SK-N-SH (cell line): ENCODE data around the gene ZSCAN2. TPM values are rescaled to one million over a fixed set of nuclear protein-coding genes. Genes with fewer than 3 reads are reported as not detected.

ENCODE experiments used
- CTCF ChIA-PET: fragments of 300-600, 350-600 bp; formaldehyde crosslinking; extraction: SDS; loops from one replicate; lab custom pipeline; 2021; lab: Yijun Ruan, JAX
- POLR2A ChIA-PET: fragments of 350-600 bp; sonication (Branson Sonifier 250); formaldehyde crosslinking; extraction: SDS; loops from one replicate; lab custom pipeline; 2020; ENCODE audit warnings: antibody characterized with exemption, inconsistent platforms; lab: Yijun Ruan, JAX
- DNase-seq: peaks from one replicate; pipeline ENCODE4 v3.0.0; 2012
- H2AFZ ChIP-seq: fragments of 200-600 bp; sonication (generic); 2 replicates; pipeline ENCODE4 v1.8.1; 2016; ENCODE audit warnings: antibody characterized with exemption, mild to moderate bottlenecking, low read depth
- H3F3A ChIP-seq: fragments of 200-600 bp; sonication (generic); replicated peaks from 2 replicates; pipeline ENCODE3; 2016; ENCODE audit warnings: antibody characterized with exemption, mild to moderate bottlenecking; ENCODE audit not compliant: insufficient read depth
- H3K27ac ChIP-seq, 2 experiments: fragments of 200-500 bp in 1 of 2; fragments of 200-600 bp in 1 of 2; sonication (Bioruptor generic) in 1 of 2; sonication (generic), shearing (Covaris generic) in 1 of 2; 2 replicates each; pipeline versions ENCODE4 v1.5.1 to v1.6.1; 2014 to 2016; ENCODE audit warnings: low read depth in 2 of 2, inconsistent platforms in 1 of 2, low read length in 1 of 2, mild to moderate bottlenecking in 1 of 2, mixed read lengths in 1 of 2
- H3K27me3 ChIP-seq: fragments of 200-600 bp; sonication (generic), shearing (Covaris generic); 2 replicates; pipeline ENCODE4 v1.6.1; 2016; ENCODE audit warnings: mixed run types; ENCODE audit not compliant: insufficient read depth
- H3K36me3 ChIP-seq, 2 experiments: fragments of 200-500 bp in 1 of 2; fragments of 200-600 bp in 1 of 2; sonication (Bioruptor generic) in 1 of 2; sonication (generic) in 1 of 2; replicated peaks in 1 of 2; 2 replicates each; pipeline versions ENCODE3 to v1.5.1; 2014 to 2016; ENCODE audit warnings: low read length in 1 of 2, mild to moderate bottlenecking in 1 of 2; ENCODE audit not compliant: insufficient read depth in 2 of 2, control insufficient read depth in 1 of 2
- H3K4me1 ChIP-seq, 2 experiments: fragments of 200-500 bp in 1 of 2; fragments of 200-600 bp in 1 of 2; sonication (Bioruptor generic) in 1 of 2; sonication (generic), shearing (Covaris generic) in 1 of 2; 2 replicates each; pipeline versions ENCODE4 v1.5.1 to v1.6.1; 2014 to 2016; ENCODE audit warnings: low read depth in 1 of 2, low read length in 1 of 2, mixed run types in 1 of 2; ENCODE audit not compliant: insufficient read depth in 2 of 2, control insufficient read depth in 1 of 2
- H3K4me2 ChIP-seq: fragments of 200-600 bp; sonication (generic), shearing (Covaris generic); 2 replicates; pipeline ENCODE4 v1.6.1; 2017; ENCODE audit warnings: mixed run types
- H3K4me3 ChIP-seq, 2 experiments: fragments of 200-500 bp in 1 of 2; fragments of 200-600 bp in 1 of 2; sonication (Bioruptor generic) in 1 of 2; sonication (generic), shearing (Covaris generic) in 1 of 2; 2 replicates each; pipeline versions ENCODE4 v1.5.1 to v1.8.1; 2014 to 2016; ENCODE audit warnings: low read depth in 2 of 2, inconsistent platforms in 1 of 2, low read length in 1 of 2, mild to moderate bottlenecking in 1 of 2, mixed read lengths in 1 of 2, moderate library complexity in 1 of 2
- H3K79me2 ChIP-seq: fragments of 200-600 bp; sonication (generic); 2 replicates; pipeline ENCODE4 v1.8.1; 2017; ENCODE audit warnings: mild to moderate bottlenecking; ENCODE audit not compliant: insufficient read depth
- H3K9ac ChIP-seq: fragments of 200-600 bp; sonication (generic); 2 replicates; pipeline ENCODE4 v1.6.1; 2017; ENCODE audit warnings: mixed run types
- H3K9me2 ChIP-seq: fragments of 200-600 bp; sonication (generic); 2 replicates; pipeline ENCODE4 v1.6.1; 2017; ENCODE audit warnings: mixed run types
- H3K9me3 ChIP-seq: fragments of 200-600 bp; sonication (generic); 2 replicates; pipeline ENCODE4 v1.6.1; 2017; ENCODE audit warnings: mixed run types, mild to moderate bottlenecking, moderate library complexity
- H4K20me1 ChIP-seq: fragments of 200-600 bp; sonication (generic); 2 replicates; pipeline ENCODE4 v1.6.1; 2017; ENCODE audit warnings: mild to moderate bottlenecking, mixed run types; ENCODE audit not compliant: insufficient read depth
- CTCF ChIP-seq: fragments of 200-600 bp; sonication (generic); IDR thresholded peaks from 2 replicates; pipeline ENCODE4 v1.6.1; 2017; ENCODE audit warnings: antibody characterized with exemption, mild to moderate bottlenecking, moderate library complexity
- ELF1 ChIP-seq: IDR thresholded peaks from 2 replicates; pipeline ENCODE4 v1.4.0; 2012
- EZH2phosphoT487 ChIP-seq: fragments of 200-600 bp; sonication (generic); IDR thresholded peaks from 2 replicates; pipeline ENCODE4 v1.6.1; 2017; ENCODE audit warnings: low read depth, mixed run types, mild to moderate bottlenecking, antibody characterized with exemption, moderate library complexity, borderline replicate concordance
- FOXM1 ChIP-seq: IDR thresholded peaks from 2 replicates; pipeline ENCODE4 v1.4.0; 2012; ENCODE audit warnings: low read depth, mild to moderate bottlenecking
- GATA2 ChIP-seq: sonication (generic); formaldehyde crosslinking; IDR thresholded peaks from 2 replicates; pipeline ENCODE4 v1.5.0; 2020; ENCODE audit warnings: mild to moderate bottlenecking, missing genetic modification reagents
- JUND ChIP-seq: IDR thresholded peaks from 2 replicates; pipeline ENCODE4 v1.4.0; 2012
- MEF2A ChIP-seq: IDR thresholded peaks from 2 replicates; pipeline ENCODE4 v1.4.0; 2012; ENCODE audit warnings: low read depth, borderline replicate concordance
- MXI1 ChIP-seq: IDR thresholded peaks from 2 replicates; pipeline ENCODE4 v1.6.1; 2012; ENCODE audit warnings: mild to moderate bottlenecking, low read depth, low read length, improper control_type of control experiment
- NFIC ChIP-seq: IDR thresholded peaks from 2 replicates; pipeline ENCODE4 v1.4.0; 2012; ENCODE audit warnings: borderline replicate concordance
- RXRA ChIP-seq: IDR thresholded peaks from 2 replicates; pipeline ENCODE4 v1.4.0; 2012; ENCODE audit warnings: low read depth, mild to moderate bottlenecking, borderline replicate concordance
- TCF12 ChIP-seq: IDR thresholded peaks from 2 replicates; pipeline ENCODE4 v1.4.0; 2012
- WGBS: methylation state at CpG from one replicate; pipeline ENCODE4 v1.1.6; 2017; ENCODE audit warnings: low lambda C conversion rate; 5-methylcytosine and 5-hydroxymethylcytosine counted together
- polyA plus RNA-seq, 3 experiments: library from polyadenylated mRNA; depleted of rRNA; stranded (reverse); fragments of >200 nt; gene quantifications; 2 replicates each; pipeline ENCODE4 v1.2.3, GENCODE V29; 2012
- TF ChIP-seq, protein P1 (sequence below): fragments of 150-350 bp; IDR thresholded peaks from 2 replicates; pipeline ENCODE4 v1.6.1; 2016; ENCODE audit warnings: mild to moderate bottlenecking, low read depth, low read length
- TF ChIP-seq, protein P2 (sequence below): IDR thresholded peaks from 2 replicates; pipeline ENCODE4 v1.4.0; 2012; ENCODE audit warnings: low read depth, borderline replicate concordance

The ZSCAN2 gene
- polyA plus RNA-seq, 1 of the 3 experiments (the other 2 are of a cell fraction): 22.0 TPM

DNA sequence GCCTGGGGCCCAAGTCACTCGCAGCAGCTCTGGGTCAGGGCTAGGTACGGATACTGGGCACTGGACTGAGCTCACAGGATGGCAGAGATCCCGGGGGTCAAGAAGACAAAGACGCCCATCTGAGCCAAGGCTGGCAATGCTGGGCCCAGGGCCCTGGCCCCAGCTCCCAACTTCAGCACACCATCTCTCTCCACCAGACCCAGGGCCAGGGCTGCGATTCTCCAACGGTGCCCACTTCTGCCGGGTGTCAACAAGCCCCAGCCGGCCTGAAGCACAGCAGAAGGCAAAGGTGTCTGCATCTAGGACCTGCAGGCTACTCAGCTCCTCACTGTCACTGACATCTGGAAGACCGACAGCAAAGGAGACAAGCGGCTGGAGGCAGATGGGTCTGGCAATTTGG, 44.7 kb downstream of the ZSCAN2 start:
- WGBS: 100% methylated on average over 5 of the region's 10 CpGs
- TF ChIP-seq EZH2phosphoT487 (no peak), ELF1 (no peak), CTCF (no peak), NFIC (no peak), FOXM1 (no peak), MEF2A (no peak)
- TF ChIP-seq, protein P1, sequence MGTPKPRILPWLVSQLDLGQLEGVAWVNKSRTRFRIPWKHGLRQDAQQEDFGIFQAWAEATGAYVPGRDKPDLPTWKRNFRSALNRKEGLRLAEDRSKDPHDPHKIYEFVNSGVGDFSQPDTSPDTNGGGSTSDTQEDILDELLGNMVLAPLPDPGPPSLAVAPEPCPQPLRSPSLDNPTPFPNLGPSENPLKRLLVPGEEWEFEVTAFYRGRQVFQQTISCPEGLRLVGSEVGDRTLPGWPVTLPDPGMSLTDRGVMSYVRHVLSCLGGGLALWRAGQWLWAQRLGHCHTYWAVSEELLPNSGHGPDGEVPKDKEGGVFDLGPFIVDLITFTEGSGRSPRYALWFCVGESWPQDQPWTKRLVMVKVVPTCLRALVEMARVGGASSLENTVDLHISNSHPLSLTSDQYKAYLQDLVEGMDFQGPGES: no peak
- CTCF ChIA-PET: interaction anchor here (0.6 to 1.0 kb wide), 4 partner anchors 9 to 365 kb away, joined by 3 to 5 read pairs (median 4); partner anchors contain the start of gene WDR73
- Histone ChIP-seq H3K4me3 (no peak overlapping the region), H3K4me2 (no peak overlapping the region), H3K36me3 (peaks cover 54 to 64% of the 10 kb centered on the region in 2 experiments), H3K27ac (no peak overlapping the region), H2AFZ (no peak overlapping the region), H3K9me3 (no peaks in the 10 kb centered on the region), H3K27me3 (no peaks in the 10 kb centered on the region), H4K20me1 (no peaks in the 10 kb centered on the region), H3K4me1 (no peaks in the 10 kb centered on the region; a peak in 1 of 4 replicates), H3K9me2 (no peaks in the 10 kb centered on the region), H3K79me2 (peaks cover 12% of the 10 kb centered on the region), H3K9ac (no peak overlapping the region), H3F3A (peaks cover 3% of the 10 kb centered on the region)
- POLR2A ChIA-PET: no interaction called here
- DNase-seq: no peak

DNA sequence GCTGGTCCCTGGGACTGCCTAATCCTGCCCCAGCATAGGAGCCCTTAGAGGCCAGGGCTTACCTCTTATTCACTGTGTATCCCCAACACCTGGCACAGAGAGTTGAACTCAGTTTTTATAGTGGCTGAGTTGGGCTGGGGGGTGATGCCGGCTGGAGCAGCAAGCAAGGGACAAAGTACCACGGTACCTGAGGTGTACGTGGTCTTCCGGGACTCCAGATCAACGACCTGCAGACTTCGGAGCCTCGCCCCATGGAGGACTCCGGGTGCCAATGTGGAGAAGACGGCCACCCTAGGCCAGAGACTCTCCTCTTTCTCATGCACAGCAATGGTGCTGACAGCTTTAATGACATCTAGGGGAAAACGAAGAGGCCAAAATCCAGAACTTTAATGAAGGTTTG, 45.2 kb downstream of the ZSCAN2 start:
- H3F3A ChIP-seq: peaks cover 3% of the 10 kb centered on the region
- WGBS: 93% methylated on average over 10 of the region's 10 CpGs
- no peaks in the 10 kb centered on the region for H3K9me3 ChIP-seq
- no peak overlapping the region for H3K4me2 ChIP-seq
- peaks cover 12% of the 10 kb centered on the region for H3K79me2 ChIP-seq
- no peak overlapping the region for H3K4me3 ChIP-seq
- H2AFZ ChIP-seq: no peak overlapping the region
- CTCF ChIA-PET: interaction anchor here (0.6 to 1.0 kb wide), 2 partner anchors 47 to 233 kb away, joined by 3 to 5 read pairs; no protein-coding TSS in a partner anchor
- H3K4me1 ChIP-seq: no peaks in the 10 kb centered on the region; a peak in 1 of 4 replicates
- DNase-seq: no peak
- TF ChIP-seq, protein P2, sequence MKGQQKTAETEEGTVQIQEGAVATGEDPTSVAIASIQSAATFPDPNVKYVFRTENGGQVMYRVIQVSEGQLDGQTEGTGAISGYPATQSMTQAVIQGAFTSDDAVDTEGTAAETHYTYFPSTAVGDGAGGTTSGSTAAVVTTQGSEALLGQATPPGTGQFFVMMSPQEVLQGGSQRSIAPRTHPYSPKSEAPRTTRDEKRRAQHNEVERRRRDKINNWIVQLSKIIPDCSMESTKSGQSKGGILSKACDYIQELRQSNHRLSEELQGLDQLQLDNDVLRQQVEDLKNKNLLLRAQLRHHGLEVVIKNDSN: no peak
- TF ChIP-seq FOXM1 (no peak), TCF12 (no peak), RXRA (no peak), MXI1 (no peak), JUND (no peak), EZH2phosphoT487 (no peak), NFIC (no peak), GATA2 (CRISPR knock-in tag) (no peak)
- no peaks in the 10 kb centered on the region for H3K9me2 ChIP-seq
- no peaks in the 10 kb centered on the region for H4K20me1 ChIP-seq
- POLR2A ChIA-PET: no interaction called here
- H3K9ac ChIP-seq: no peak overlapping the region
- no peaks in the 10 kb centered on the region for H3K27me3 ChIP-seq
- H3K36me3 ChIP-seq: peaks cover 50 to 59% of the 10 kb centered on the region in 2 experiments
- H3K27ac ChIP-seq: no peak overlapping the region
